ENCODE measurements around the gene ADIPOQ. TPM values are rescaled to one million over a fixed set of nuclear protein-coding genes. Genes with fewer than 3 reads are reported as not detected.

Gene ADIPOQ
- total RNA-seq: not detected in 2 replicates

GRCh38 chr3:186842426-186843038 lies at the start of gene ADIPOQ:
Gene ADIPOQ, plus strand, starts transcription at chr3:186842710. Its CDS starts 10,349 bp downstream, at chr3:186853059.

GRCh38 chr3:186806089-186807055 lies 36.1 kb upstream of the ADIPOQ start, which contains the start of gene RFC4:
Gene RFC4, minus strand, starts transcription at chr3:186806482. Its CDS starts 1,769 bp downstream, at chr3:186804713.

Other genes with a start within 250 kb of the ADIPOQ start
- gene AHSG, start 229.7 kb upstream of the ADIPOQ start, total RNA-seq: not detected in 2 replicates
- gene FETUB, start 202.3 kb upstream of the ADIPOQ start, total RNA-seq: not detected in 2 replicates
- gene HRG, start 176.7 kb upstream of the ADIPOQ start, total RNA-seq: not detected in 2 replicates
- gene KNG1, start 125.4 kb upstream of the ADIPOQ start, total RNA-seq: not detected in 2 replicates
- 1,157 and 2,028 TPM in 2 replicates for gene EIF4A2, start 59.1 kb upstream of the ADIPOQ start, total RNA-seq
- gene RFC4, start 36.2 kb upstream of the ADIPOQ start, total RNA-seq: 26.5 and 62.9 TPM in 2 replicates
- 0.11 and 2.0 TPM in 2 replicates for gene ST6GAL1, start 87.8 kb downstream of the ADIPOQ start, total RNA-seq